HCT116 (cell line): Measurements from ENCODE around the gene SH2D1A. TPM values are rescaled to one million over a fixed set of nuclear protein-coding genes. Genes with fewer than 3 reads are reported as not detected.
"Not testable (repeated sequence)": the region's sequence is repeated elsewhere in the genome, so short reads cannot be mapped to it uniquely, and the experiment has no call there.

ENCODE experiments used
- ATAC-seq: fragments of 200-7000 bp; cut with Tn5 transposase; 2 replicates; pipeline ENCODE4 v1.9.1; 2020; ENCODE audit warnings: mild to moderate bottlenecking, moderate library complexity
- BruUV-seq: library from RNA; stranded (reverse); fragments of 400-500 nt; replicated peaks from 2 replicates; lab custom pipeline; 2021; lab: Mats Ljungman, UMichigan
- CTCF ChIA-PET: fragments of 300-600 bp; sonication (Branson Sonifier 250); formaldehyde crosslinking; loops from one replicate; lab custom pipeline; 2021; ENCODE audit warnings: antibody characterized with exemption; lab: Charles Lee
- POLR2A ChIA-PET: fragments of 300-600, 350-600 bp; sonication (Branson Sonifier 250); formaldehyde crosslinking; loops from one replicate; lab custom pipeline; 2021; ENCODE audit warnings: antibody characterized with exemption; lab: Charles Lee
- RAD21 ChIA-PET, 2 experiments: fragments of 300-600 bp; sonication (Branson Sonifier 250); formaldehyde crosslinking; loops; one replicate each; lab custom pipeline; 2023; ENCODE audit warnings: low total read pairs in 2 of 2; ENCODE audit not compliant: uncharacterized antibody in 2 of 2, unreplicated experiment in 2 of 2, low non-redundant PET in 1 of 2; lab: Charles Lee
- DNase-seq: peaks from one replicate; pipeline ENCODE4 v3.0.0-alpha.2; 2010; ENCODE audit warnings: low read depth, low spot score
- H2AFZ ChIP-seq: fragments of 200-600 bp; shearing (Covaris generic), sonication (generic); 2 replicates; pipeline ENCODE4 v1.6.1; 2017; ENCODE audit warnings: low read depth, mixed run types, mixed read lengths, antibody characterized with exemption, low read length; ENCODE audit not compliant: poor library complexity, severe bottlenecking
- H3K27ac ChIP-seq: 2 replicates; pipeline ENCODE4 v1.5.1; 2012; ENCODE audit warnings: low read depth, low read length
- H3K27me3 ChIP-seq: fragments of 200-600 bp; sonication (generic); 2 replicates; pipeline ENCODE4 v1.6.1; 2016; ENCODE audit warnings: mixed run types, low read length, mixed read lengths; ENCODE audit not compliant: insufficient read depth
- H3K36me3 ChIP-seq, 2 experiments: fragments of 200-500 bp in 1 of 2; fragments of 200-600 bp in 1 of 2; sonication (Bioruptor generic) in 1 of 2; sonication (generic) in 1 of 2; 2 replicates each; pipeline versions ENCODE4 v1.5.1 to v1.6.1; 2014 to 2016; ENCODE audit warnings: low read length in 2 of 2, inconsistent platforms in 1 of 2, mixed read lengths in 1 of 2, mixed run types in 1 of 2; ENCODE audit not compliant: insufficient read depth in 2 of 2, control insufficient read depth in 1 of 2
- H3K4me1 ChIP-seq, 2 experiments: fragments of 200-600 bp in 1 of 2; sonication (generic) in 1 of 2; 2 replicates each; pipeline versions ENCODE4 v1.5.1 to v1.6.1; 2012 to 2017; ENCODE audit warnings: low read length in 2 of 2, inconsistent platforms in 1 of 2, mild to moderate bottlenecking in 1 of 2, mixed read lengths in 1 of 2, mixed run types in 1 of 2, moderate library complexity in 1 of 2; ENCODE audit not compliant: insufficient read depth in 2 of 2, control insufficient read depth in 1 of 2
- H3K4me2 ChIP-seq: fragments of 200-600 bp; sonication (generic); 2 replicates; pipeline ENCODE4 v1.6.1; 2017; ENCODE audit warnings: mixed run types, low read length, mixed read lengths
- H3K4me3 ChIP-seq, 2 experiments: fragments of 200-600 bp in 1 of 2; sonication (generic) in 1 of 2; replicated peaks in 1 of 2; 2 replicates each; pipeline ENCODE4 v1.5.1; 2011 to 2016; ENCODE audit warnings: low read length in 2 of 2, control low read depth in 1 of 2, low read depth in 1 of 2, mild to moderate bottlenecking in 1 of 2, mixed read lengths in 1 of 2, mixed run types in 1 of 2
- H3K79me2 ChIP-seq: fragments of 200-600 bp; sonication (generic); 2 replicates; pipeline ENCODE4 v1.6.1; 2017; ENCODE audit warnings: mild to moderate bottlenecking, mixed run types, low read length, moderate library complexity, mixed read lengths; ENCODE audit not compliant: insufficient read depth
- H3K9ac ChIP-seq: fragments of 200-600 bp; sonication (generic); 2 replicates; pipeline ENCODE4 v1.6.1; 2016; ENCODE audit warnings: low read length, mixed read lengths
- H3K9me2 ChIP-seq: fragments of 200-600 bp; sonication (generic), shearing (Covaris generic); 2 replicates; pipeline ENCODE4 v1.6.1; 2017; ENCODE audit warnings: mixed run types, mild to moderate bottlenecking, moderate library complexity; ENCODE audit not compliant: insufficient read depth
- H3K9me3 ChIP-seq, 2 experiments: fragments of 200-500 bp in 1 of 2; fragments of 200-600 bp in 1 of 2; sonication (Bioruptor generic) in 1 of 2; sonication (generic) in 1 of 2; 2 replicates each; pipeline ENCODE4 v1.6.1; 2014 to 2017; ENCODE audit warnings: low read length in 2 of 2, mixed read lengths in 2 of 2, inconsistent platforms in 1 of 2, low read depth in 1 of 2, mild to moderate bottlenecking in 1 of 2, mixed run types in 1 of 2, moderate library complexity in 1 of 2; ENCODE audit not compliant: control insufficient read depth in 1 of 2, insufficient read depth in 1 of 2
- H4K20me1 ChIP-seq: fragments of 200-600 bp; sonication (generic), shearing (Covaris generic); 2 replicates; pipeline ENCODE4 v1.6.1; 2017; ENCODE audit warnings: mixed run types, mild to moderate bottlenecking, moderate library complexity; ENCODE audit not compliant: insufficient read depth
- CBX3 ChIP-seq: IDR thresholded peaks from 2 replicates; pipeline ENCODE4 v1.6.1; 2012; ENCODE audit warnings: low read depth
- EGR1 ChIP-seq: IDR thresholded peaks from 2 replicates; pipeline ENCODE4 v1.6.1; 2012; ENCODE audit warnings: low read depth
- FOSL1 ChIP-seq: IDR thresholded peaks from 2 replicates; pipeline ENCODE4 v1.6.1; 2012; ENCODE audit warnings: low read depth
- JUND ChIP-seq: IDR thresholded peaks from 2 replicates; pipeline ENCODE4 v1.6.1; 2012
- POLR2AphosphoS5 ChIP-seq: IDR thresholded peaks from 2 replicates; pipeline ENCODE4 v1.6.1; 2011; ENCODE audit warnings: mild to moderate bottlenecking, low read depth, low read length, moderate library complexity
- YY1 ChIP-seq: IDR thresholded peaks from 2 replicates; pipeline ENCODE4 v1.6.1; 2011; ENCODE audit warnings: low read length, low read depth, moderate library complexity, mild to moderate bottlenecking; ENCODE audit not compliant: insufficient replicate concordance; ENCODE audit errors: extremely low read depth
- ZFX ChIP-seq: fragments of 450-650 bp; IDR thresholded peaks from 2 replicates; pipeline ENCODE4 v1.6.1; 2017
- ZNF274 ChIP-seq: fragments of 200-500 bp; sonication (Bioruptor generic); IDR thresholded peaks from 2 replicates; pipeline ENCODE4 v1.6.1; 2014; ENCODE audit warnings: mild to moderate bottlenecking, low read depth, low read length, inconsistent platforms
- intact Hi-C: fragments of 100-400 bp; cut with micrococcal nuclease; formaldehyde crosslinking; loops from 2 replicates; pipeline ENCODE4 v1.10.0; 2022
- total RNA-seq: library from RNA; stranded (reverse); gene quantifications from one replicate; pipeline ENCODE4 v1.2.1, GENCODE V29; 2021; ENCODE audit not compliant: unreplicated experiment
- TF ChIP-seq, protein P1 (sequence below): IDR thresholded peaks from 2 replicates; pipeline ENCODE4 v1.6.1; 2011; ENCODE audit warnings: mild to moderate bottlenecking, low read length, moderate library complexity; ENCODE audit not compliant: insufficient replicate concordance; ENCODE audit errors: extremely low read depth

Gene SH2D1A
- total RNA-seq, 1 experiment from 2014 or later: 0.15 TPM

- H3K9me2 ChIP-seq: no peaks in the 10 kb centered on the region
- BruUV-seq: no TSS peak
- no peak overlapping the region for H2AFZ ChIP-seq
- ATAC-seq (no peak), DNase-seq (no peak)
- no peaks in the 10 kb centered on the region for H3K79me2 ChIP-seq
- H3K4me1 ChIP-seq: no peaks in the 10 kb centered on the region
- no peak overlapping the region for H3K27ac ChIP-seq
- CTCF ChIA-PET: no interaction called here
- intact Hi-C loops: no loop called here
- TF ChIP-seq JUND: no peak
- TF ChIP-seq, protein P1, sequence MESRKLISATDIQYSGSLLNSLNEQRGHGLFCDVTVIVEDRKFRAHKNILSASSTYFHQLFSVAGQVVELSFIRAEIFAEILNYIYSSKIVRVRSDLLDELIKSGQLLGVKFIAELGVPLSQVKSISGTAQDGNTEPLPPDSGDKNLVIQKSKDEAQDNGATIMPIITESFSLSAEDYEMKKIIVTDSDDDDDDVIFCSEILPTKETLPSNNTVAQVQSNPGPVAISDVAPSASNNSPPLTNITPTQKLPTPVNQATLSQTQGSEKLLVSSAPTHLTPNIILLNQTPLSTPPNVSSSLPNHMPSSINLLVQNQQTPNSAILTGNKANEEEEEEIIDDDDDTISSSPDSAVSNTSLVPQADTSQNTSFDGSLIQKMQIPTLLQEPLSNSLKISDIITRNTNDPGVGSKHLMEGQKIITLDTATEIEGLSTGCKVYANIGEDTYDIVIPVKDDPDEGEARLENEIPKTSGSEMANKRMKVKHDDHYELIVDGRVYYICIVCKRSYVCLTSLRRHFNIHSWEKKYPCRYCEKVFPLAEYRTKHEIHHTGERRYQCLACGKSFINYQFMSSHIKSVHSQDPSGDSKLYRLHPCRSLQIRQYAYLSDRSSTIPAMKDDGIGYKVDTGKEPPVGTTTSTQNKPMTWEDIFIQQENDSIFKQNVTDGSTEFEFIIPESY: no peak
- no peak for TF ChIP-seq POLR2AphosphoS5
- TF ChIP-seq FOSL1: no peak
- TF ChIP-seq EGR1: no peak
- no peak for TF ChIP-seq ZFX
- no peak for TF ChIP-seq CBX3
- TF ChIP-seq ZNF274: no peak
- TF ChIP-seq YY1: no peak
- TF ChIP-seq, all 23 proteins: peak for 0
- H3K4me3 ChIP-seq: no peak overlapping the region
- no peaks in the 10 kb centered on the region for H3K36me3 ChIP-seq
- H4K20me1 ChIP-seq: no peaks in the 10 kb centered on the region
- no peaks in the 10 kb centered on the region for H3K27me3 ChIP-seq
- H3K9ac ChIP-seq: no peak overlapping the region
- no peak overlapping the region for H3K4me2 ChIP-seq
- ChIA-PET POLR2A (no interaction called here), RAD21 (no interaction called here)
- H3K9me3 ChIP-seq: no peaks in the 10 kb centered on the region
Measured at GRCh38 chrX:124407226-124407625, 60.9 kb downstream of the SH2D1A start.

DNA sequence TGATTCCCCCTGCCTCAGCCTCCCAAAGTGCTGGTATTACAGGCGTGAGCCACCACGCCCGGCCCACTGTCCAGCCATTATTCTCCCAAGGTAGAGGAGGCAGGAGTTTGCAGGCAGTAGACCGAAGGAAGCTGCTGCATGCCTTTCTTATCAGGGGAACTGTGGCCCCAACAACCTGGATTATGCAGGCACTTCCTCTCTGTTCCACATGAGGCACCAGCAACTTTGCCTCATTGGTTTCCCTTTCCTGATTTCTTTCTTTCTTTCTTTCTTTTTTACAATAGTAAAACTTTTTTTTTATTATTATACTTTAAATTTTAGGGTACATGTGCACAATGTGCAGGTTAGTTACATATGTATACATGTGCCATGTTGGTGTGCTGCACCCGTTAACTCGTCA lies 62.0 kb downstream of the SH2D1A start:
- H3K79me2 ChIP-seq, CTCF ChIA-PET, H3K9me3 ChIP-seq, H3K27me3 ChIP-seq, H2AFZ ChIP-seq, intact Hi-C loops, H3K4me3 ChIP-seq, BruUV-seq, POLR2A ChIA-PET, H3K4me1 ChIP-seq, DNase-seq, H3K9ac ChIP-seq, ATAC-seq, H4K20me1 ChIP-seq, RAD21 ChIA-PET, H3K36me3 ChIP-seq, H3K27ac ChIP-seq, H3K9me2 ChIP-seq, H3K4me2 ChIP-seq: not testable (repeated sequence)
